Endothelial cell (in vitro differentiated cells): ENCODE results near the gene PIGU. TPM values are rescaled to one million over a fixed set of nuclear protein-coding genes. Genes with fewer than 3 reads are reported as not detected.

Experiments used
- DNase-seq: peaks from one replicate; pipeline ENCODE4 v3.0.0; 2021; ENCODE audit warnings: low spot score
- H3K27ac Mint-ChIP-seq: one replicate; pipeline ENCODE4 v1.8.0; 2021; ENCODE audit warnings: mixed read lengths, inconsistent platforms; ENCODE audit not compliant: unreplicated experiment
- H3K27me3 Mint-ChIP-seq: one replicate; pipeline ENCODE4 v1.8.0; 2021; ENCODE audit warnings: mild to moderate bottlenecking, moderate library complexity, mixed read lengths, inconsistent platforms; ENCODE audit not compliant: unreplicated experiment
- H3K36me3 Mint-ChIP-seq: one replicate; pipeline ENCODE4 v1.8.0; 2021; ENCODE audit warnings: mild to moderate bottlenecking, low read depth, mixed read lengths, inconsistent platforms; ENCODE audit not compliant: unreplicated experiment
- H3K4me1 Mint-ChIP-seq: one replicate; pipeline ENCODE4 v1.8.0; 2021; ENCODE audit warnings: mild to moderate bottlenecking, mixed read lengths, inconsistent platforms; ENCODE audit not compliant: unreplicated experiment
- H3K4me3 Mint-ChIP-seq: one replicate; pipeline ENCODE4 v1.8.0; 2021; ENCODE audit warnings: mild to moderate bottlenecking, mixed read lengths, inconsistent platforms; ENCODE audit not compliant: unreplicated experiment
- H3K9me3 Mint-ChIP-seq: one replicate; pipeline ENCODE4 v1.8.0; 2021; ENCODE audit warnings: mixed read lengths, inconsistent platforms; ENCODE audit not compliant: unreplicated experiment
- total RNA-seq: library from RNA; stranded (reverse); fragmentation: NEBNext Ultra II Directional; extraction: Animal tissue kit (Norgen Biotek cat#: 25700); gene quantifications from one replicate; pipeline ENCODE4 v1.2.1, GENCODE V29; 2021; ENCODE audit not compliant: unreplicated experiment
- TF ChIP-seq, protein P1 (sequence below): fragments of 200-600 bp; sonication (generic); IDR thresholded peaks from one replicate; pipeline ENCODE4 v1.5.0; 2021; ENCODE audit warnings: antibody characterized with exemption; ENCODE audit not compliant: unreplicated experiment

PIGU gene
- total RNA-seq, 1 donor from 2014 or later = 16.5 TPM

DNA sequence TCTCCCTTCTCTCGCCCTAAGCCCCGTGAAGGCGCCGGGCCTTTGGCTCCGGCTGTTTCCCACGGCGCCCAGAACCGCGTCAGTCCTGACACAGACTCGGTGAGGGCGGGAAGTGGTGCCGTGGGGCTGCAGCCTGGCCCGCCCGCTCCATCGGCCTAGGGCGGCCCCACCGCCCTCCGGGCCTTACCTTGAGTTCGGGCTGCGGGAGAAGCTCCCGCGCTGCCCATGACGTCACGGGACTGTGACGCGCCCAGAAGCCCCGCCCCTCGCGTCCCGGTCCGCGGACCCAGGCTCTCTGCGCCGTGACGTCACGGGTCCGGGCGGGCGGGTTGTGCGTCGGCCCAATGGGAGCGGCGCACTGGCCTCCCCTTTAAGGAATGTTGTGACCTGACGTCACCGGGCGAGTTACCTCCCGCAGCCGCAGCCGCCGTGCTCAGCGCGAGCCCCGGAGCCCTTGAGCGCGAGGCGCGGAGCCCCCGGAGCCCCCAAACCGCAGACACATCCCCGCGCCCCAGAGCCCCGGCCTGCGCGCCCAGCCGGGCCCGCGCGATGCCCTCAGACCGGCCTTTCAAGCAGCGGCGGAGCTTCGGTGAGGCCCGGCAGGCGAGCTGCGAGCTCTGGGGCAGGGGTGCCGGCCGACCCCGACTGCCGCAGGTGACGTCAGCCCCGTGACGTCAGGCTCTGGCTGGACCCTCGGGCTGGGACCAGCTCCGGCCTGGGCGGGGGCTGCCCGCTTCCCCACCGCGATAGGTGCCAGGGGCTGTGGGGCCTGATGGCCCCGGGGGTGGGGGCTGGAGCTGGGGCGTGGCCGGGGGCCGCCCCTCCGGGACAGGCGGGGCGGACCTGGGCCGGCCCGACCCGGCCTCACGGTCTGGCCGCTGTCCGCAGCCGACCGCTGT, 118.3 kb downstream of the PIGU start, which contains the start of gene MAP1LC3A:
Gene MAP1LC3A, plus strand, starts transcription at position 399 of the 899 bp plus-strand sequence. Its CDS starts 151 bp downstream, at position 550.
- H3K36me3 Mint-ChIP-seq = peaks cover 5% of the 10 kb centered on the region
- TF ChIP-seq, protein P1, sequence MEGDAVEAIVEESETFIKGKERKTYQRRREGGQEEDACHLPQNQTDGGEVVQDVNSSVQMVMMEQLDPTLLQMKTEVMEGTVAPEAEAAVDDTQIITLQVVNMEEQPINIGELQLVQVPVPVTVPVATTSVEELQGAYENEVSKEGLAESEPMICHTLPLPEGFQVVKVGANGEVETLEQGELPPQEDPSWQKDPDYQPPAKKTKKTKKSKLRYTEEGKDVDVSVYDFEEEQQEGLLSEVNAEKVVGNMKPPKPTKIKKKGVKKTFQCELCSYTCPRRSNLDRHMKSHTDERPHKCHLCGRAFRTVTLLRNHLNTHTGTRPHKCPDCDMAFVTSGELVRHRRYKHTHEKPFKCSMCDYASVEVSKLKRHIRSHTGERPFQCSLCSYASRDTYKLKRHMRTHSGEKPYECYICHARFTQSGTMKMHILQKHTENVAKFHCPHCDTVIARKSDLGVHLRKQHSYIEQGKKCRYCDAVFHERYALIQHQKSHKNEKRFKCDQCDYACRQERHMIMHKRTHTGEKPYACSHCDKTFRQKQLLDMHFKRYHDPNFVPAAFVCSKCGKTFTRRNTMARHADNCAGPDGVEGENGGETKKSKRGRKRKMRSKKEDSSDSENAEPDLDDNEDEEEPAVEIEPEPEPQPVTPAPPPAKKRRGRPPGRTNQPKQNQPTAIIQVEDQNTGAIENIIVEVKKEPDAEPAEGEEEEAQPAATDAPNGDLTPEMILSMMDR = no peak
- peaks cover 10% of the 10 kb centered on the region for H3K27me3 Mint-ChIP-seq
- peak within 1 kb of the TSS; percentile 86 for H3K4me3 Mint-ChIP-seq
- peaks cover 5% of the 10 kb centered on the region for H3K4me1 Mint-ChIP-seq
- peak within 1 kb of the TSS; percentile 17 for H3K27ac Mint-ChIP-seq
- no peaks in the 10 kb centered on the region for H3K9me3 Mint-ChIP-seq
- peak; percentile 92 for DNase-seq

DNA sequence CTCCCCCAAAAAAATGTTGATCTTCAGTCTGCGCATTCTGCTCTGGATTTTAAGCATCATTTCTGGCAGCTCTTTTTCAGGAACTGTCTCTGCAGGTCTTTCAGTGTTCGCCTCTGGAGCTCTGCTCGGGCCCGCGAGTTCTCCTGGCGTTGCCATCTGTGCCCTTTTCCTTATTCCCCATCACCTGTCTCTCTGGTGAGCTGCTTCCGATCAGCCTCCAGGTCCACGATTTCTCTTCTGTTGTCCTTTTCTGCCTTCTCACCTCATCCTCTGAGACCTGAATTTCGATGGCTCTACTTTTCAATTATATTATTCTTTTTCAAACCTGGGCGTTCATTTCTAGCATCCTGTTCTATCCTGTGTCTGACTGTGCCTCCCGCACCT, 119.0 kb downstream of the PIGU start:
- H3K9me3 Mint-ChIP-seq = no peaks in the 10 kb centered on the region
- H3K4me1 Mint-ChIP-seq = peaks cover 5% of the 10 kb centered on the region
- peaks cover 5% of the 10 kb centered on the region for H3K36me3 Mint-ChIP-seq
- peaks cover 10% of the 10 kb centered on the region for H3K27me3 Mint-ChIP-seq
- H3K4me3 Mint-ChIP-seq = peak overlapping the region; percentile 86
- H3K27ac Mint-ChIP-seq = peak overlapping the region; percentile 17
- TF ChIP-seq, protein P1 = no peak
- no peak for DNase-seq

DNA sequence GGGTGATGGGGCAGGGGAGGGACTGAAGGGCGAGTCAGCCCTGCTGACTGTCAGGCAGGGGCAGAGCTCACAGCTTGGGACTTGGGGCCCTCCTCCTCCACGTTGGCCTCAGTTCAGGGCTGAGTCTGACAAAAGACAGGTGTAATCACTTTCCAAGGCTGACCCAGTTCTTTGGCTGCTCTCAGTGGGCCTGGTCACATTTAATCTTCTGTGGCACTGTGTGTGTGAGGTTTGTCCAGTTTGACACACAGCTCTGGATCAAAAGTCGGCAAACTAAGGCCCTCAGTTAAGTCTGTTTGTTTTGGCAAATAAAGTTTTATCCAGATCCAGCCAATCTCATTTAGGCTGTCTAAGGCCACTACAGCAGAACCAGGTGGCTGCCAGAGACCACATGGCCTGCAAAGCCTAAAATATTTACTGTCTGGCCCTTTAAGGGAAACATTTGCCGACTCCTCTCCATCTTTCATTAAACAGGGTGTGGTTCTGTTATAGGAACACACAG, 123.5 kb downstream of the PIGU start:
- no peak overlapping the region for H3K27ac Mint-ChIP-seq

DNA sequence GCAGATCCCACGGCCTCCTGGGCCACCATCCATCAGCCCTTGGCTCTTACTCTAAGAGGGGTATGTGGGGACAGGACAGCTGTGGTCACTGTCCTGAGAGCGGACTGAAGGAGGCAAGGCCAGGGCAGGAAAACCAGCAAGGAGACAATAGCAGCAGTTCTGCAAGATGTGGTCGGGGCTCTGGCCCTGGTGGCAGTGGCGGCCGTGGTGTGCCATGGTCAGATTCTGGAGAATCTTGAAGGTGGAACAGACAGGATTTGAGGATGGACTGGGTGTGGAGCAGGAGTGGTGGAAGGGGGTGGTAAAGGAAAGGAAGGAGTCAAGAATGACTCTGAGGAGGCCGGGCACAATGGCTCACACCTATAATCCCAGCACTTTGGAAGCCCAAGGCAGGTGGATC, 124.3 kb downstream of the PIGU start:
- Mint-ChIP-seq H3K27ac (no peak overlapping the region), H3K4me1 (no peaks in the 10 kb centered on the region), H3K9me3 (no peaks in the 10 kb centered on the region), H3K36me3 (no peaks in the 10 kb centered on the region), H3K4me3 (no peak overlapping the region), H3K27me3 (peaks cover 3% of the 10 kb centered on the region)
- TF ChIP-seq, protein P1 = no peak
- no peak for DNase-seq

More for the DNA sequence above, 123.5 kb downstream of the PIGU start:
- Mint-ChIP-seq H3K4me1 (peaks cover 5% of the 10 kb centered on the region), H3K9me3 (no peaks in the 10 kb centered on the region), H3K4me3 (no peak overlapping the region), H3K27me3 (peaks cover 6% of the 10 kb centered on the region), H3K36me3 (no peaks in the 10 kb centered on the region)
- TF ChIP-seq, protein P1 = no peak
- DNase-seq = no peak

DNA sequence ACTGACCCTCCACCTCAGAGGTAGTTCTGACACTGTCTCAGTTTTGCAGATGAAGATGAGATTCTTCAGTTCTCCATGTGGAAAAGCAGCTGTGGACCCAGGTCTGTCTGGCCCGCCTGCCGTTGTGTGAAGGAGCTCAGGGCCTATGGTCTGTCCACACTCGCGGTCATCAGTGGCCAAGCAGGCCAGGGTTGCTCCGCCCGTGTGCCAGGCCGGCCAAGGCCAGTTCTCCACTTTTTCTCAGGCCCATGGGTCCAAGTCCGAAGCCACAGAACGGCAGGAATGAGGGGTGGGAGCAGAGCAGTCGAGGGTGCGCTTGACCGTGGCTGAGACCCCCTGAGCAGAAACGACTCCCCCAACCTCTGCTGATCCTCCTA, 127.0 kb downstream of the PIGU start:
- no peaks in the 10 kb centered on the region for H3K9me3 Mint-ChIP-seq
- H3K36me3 Mint-ChIP-seq = no peaks in the 10 kb centered on the region
- no peaks in the 10 kb centered on the region for H3K4me1 Mint-ChIP-seq
- H3K27ac Mint-ChIP-seq = no peak overlapping the region
- peaks cover 5% of the 10 kb centered on the region for H3K27me3 Mint-ChIP-seq
- TF ChIP-seq, protein P1 = no peak
- H3K4me3 Mint-ChIP-seq = no peak overlapping the region
- no peak for DNase-seq
